Measurements from ENCODE around the gene RREB1.

RREB1 gene

DNA sequence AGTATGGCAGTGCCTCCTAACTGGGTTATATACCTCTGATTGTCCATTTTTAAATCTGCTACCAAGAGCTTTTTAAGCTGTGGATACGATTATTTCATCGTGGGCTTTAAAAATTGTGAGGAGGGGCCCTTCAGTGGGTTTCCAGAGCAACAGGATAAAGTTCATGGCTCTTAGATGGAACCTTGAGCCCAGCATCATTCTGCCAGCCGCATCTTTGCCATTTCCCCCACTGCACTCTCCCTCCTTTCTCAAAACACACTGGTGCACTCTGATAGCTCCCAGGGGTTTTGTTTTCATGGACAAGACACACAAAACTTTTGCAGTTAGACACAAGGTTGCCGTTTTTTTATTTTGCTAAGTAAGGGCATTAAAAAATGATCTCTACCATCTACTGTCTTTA, 54.1 kb downstream of the RREB1 start:
- no peak overlapping the region for H3K27ac ChIP-seq
- no peaks in the 10 kb centered on the region for H3K27me3 ChIP-seq (replicated peaks)

DNA sequence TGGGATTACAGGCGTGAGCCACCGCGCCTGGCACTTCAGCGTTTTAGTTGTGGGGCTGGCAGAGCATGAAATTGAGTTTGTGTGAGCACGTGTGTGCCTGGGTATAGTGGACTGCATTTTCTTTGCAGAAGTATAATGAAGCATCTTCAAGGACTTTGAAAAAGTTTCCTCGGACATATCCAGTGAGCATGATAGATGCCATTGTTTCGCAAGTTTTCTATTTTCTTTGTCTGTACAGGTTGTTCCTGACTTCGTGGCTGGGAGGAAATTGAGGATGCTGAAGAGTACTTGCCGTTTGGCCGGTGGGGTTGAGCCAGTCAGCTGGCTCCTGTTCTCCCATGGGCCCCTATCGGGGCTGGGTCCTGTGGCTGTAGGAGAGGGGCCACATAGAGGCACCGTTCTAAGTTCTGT, 55.9 kb downstream of the RREB1 start:
- TF ChIP-seq, protein P1, sequence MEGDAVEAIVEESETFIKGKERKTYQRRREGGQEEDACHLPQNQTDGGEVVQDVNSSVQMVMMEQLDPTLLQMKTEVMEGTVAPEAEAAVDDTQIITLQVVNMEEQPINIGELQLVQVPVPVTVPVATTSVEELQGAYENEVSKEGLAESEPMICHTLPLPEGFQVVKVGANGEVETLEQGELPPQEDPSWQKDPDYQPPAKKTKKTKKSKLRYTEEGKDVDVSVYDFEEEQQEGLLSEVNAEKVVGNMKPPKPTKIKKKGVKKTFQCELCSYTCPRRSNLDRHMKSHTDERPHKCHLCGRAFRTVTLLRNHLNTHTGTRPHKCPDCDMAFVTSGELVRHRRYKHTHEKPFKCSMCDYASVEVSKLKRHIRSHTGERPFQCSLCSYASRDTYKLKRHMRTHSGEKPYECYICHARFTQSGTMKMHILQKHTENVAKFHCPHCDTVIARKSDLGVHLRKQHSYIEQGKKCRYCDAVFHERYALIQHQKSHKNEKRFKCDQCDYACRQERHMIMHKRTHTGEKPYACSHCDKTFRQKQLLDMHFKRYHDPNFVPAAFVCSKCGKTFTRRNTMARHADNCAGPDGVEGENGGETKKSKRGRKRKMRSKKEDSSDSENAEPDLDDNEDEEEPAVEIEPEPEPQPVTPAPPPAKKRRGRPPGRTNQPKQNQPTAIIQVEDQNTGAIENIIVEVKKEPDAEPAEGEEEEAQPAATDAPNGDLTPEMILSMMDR (IDR thresholded peaks at IDR 0.05; ENCODE audit: low read depth, low read length, missing control alignments), result no peak
- in situ Hi-C loops (cut with HindIII; ENCODE audit: low pct_ligation_motif_present, low sequenced_read_pairs), result no loop called here
- H3K27ac ChIP-seq, result no peak overlapping the region

More for the DNA sequence above, 54.1 kb downstream of the RREB1 start:
- Histone ChIP-seq H3K4me3 (ENCODE audit: low read depth, low read length) (no peak overlapping the region), H3K36me3 (replicated peaks) (no peaks in the 10 kb centered on the region)
- no peak for DNase-seq
- in situ Hi-C loops (cut with HindIII; ENCODE audit: low pct_ligation_motif_present, low sequenced_read_pairs), result no loop called here
- TF ChIP-seq, protein P1 (IDR thresholded peaks at IDR 0.05; ENCODE audit: low read depth, low read length, missing control alignments), result no peak

DNA sequence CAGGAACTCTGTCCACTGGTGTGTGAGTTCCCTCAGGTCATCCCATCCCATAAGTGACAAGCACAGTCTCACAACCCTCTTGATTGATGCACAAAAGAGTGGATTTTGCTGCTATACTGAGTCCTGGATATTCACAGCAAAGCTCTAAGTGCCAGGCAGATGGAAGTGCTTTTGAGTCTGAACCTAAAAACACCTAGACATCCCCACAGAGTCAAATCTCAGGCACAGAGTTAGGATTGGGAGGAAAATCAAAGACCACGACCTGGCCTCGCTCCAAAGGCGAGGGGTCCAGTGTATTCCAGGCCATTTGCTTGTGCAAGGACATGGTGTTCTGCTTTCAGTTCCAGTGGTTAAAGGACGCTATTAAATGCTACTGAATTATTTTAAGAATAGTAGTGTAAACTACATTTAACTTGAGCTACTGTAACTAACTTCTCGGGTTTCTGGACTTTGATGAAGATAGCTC, 56.8 kb downstream of the RREB1 start:
- Histone ChIP-seq H3K27ac (no peak overlapping the region), H3K4me3 (ENCODE audit: low read depth, low read length) (no peak overlapping the region), H3K27me3 (replicated peaks) (no peaks in the 10 kb centered on the region), H3K36me3 (replicated peaks) (no peaks in the 10 kb centered on the region)
- DNase-seq, result no peak
- TF ChIP-seq, protein P1 (IDR thresholded peaks at IDR 0.05; ENCODE audit: low read depth, low read length, missing control alignments), result no peak
- in situ Hi-C loops (cut with HindIII; ENCODE audit: low pct_ligation_motif_present, low sequenced_read_pairs), result no loop called here

More for the DNA sequence above, 55.9 kb downstream of the RREB1 start:
- Histone ChIP-seq H3K36me3 (replicated peaks) (no peaks in the 10 kb centered on the region), H3K27me3 (replicated peaks) (no peaks in the 10 kb centered on the region), H3K4me3 (ENCODE audit: low read depth, low read length) (no peak overlapping the region)
- no peak for DNase-seq

DNA sequence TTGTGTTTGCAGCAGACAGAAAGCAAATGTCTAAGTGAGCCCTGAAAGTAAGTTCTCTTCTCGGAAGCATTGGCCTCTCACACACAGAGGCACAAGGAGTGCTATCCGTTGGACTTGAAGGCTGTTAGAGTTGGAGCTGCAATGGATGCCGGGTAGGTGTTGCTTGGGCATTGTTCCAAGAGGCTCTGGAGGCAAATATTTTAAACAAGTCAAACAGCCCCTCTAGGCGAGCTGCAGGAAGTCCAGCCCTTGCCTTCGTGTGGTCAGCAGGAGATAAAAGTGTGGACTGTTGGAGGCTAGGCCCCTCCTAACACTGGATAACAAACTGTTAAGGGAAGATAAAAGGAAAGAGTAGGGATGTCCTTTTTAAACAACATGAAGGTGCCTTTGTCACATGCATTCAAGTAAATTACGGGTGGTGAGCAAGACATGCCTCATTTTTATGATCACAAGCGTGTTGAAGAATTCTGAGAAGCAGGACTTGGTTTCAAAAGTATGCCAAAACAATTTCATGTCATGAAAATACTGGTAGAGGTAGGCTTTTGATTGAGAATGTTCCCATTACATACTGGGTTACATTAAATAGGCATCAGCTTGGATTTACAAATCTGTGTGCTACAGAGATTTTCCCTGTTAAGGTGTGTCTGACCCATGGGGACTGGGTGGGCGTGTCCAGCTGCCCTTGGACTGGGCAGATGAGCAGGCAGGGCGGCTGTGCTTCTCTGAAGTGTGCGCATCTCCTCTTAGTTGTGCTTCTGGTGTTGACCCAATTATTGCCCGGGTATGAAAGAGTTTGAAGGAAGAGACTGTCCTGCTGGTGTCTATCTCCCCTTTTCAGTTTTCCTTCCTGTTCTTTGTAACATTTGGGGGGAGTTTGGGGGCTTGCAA, 57.5 kb downstream of the RREB1 start:
- DNase-seq, result no peak
- no peak overlapping the region for H3K4me3 ChIP-seq (ENCODE audit: low read depth, low read length)
- no peaks in the 10 kb centered on the region for H3K36me3 ChIP-seq (replicated peaks)
- H3K27me3 ChIP-seq (replicated peaks), result no peaks in the 10 kb centered on the region
- in situ Hi-C loops (cut with HindIII; ENCODE audit: low pct_ligation_motif_present, low sequenced_read_pairs), result no loop called here
- TF ChIP-seq, protein P1 (IDR thresholded peaks at IDR 0.05; ENCODE audit: low read depth, low read length, missing control alignments), result no peak
- H3K27ac ChIP-seq, result peak overlapping the region; percentile 48

DNA sequence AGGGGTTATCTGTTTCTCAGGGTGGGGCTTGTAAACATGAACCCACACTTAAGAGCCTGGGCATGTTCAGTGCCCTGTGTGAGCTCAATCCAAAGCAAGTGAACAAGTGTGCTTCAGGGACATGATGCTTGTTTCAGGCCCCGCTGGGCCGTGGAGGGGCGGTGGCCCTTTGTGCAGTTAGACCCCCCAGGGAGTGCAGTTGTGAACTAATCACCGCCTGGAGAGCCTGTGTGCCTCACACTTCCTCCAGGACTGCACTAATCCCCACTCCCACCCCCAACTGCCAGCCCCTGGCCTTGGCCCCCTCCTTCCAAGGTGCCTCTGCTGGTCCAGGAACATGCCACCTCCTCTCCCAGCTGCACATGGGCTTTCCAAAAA, 58.1 kb downstream of the RREB1 start:
- Histone ChIP-seq H3K27ac (peak overlapping the region; percentile 48), H3K36me3 (replicated peaks) (no peaks in the 10 kb centered on the region), H3K27me3 (replicated peaks) (no peaks in the 10 kb centered on the region), H3K4me3 (ENCODE audit: low read depth, low read length) (no peak overlapping the region)
- in situ Hi-C loops (cut with HindIII; ENCODE audit: low pct_ligation_motif_present, low sequenced_read_pairs), result no loop called here
- no peak for DNase-seq
- TF ChIP-seq, protein P1 (IDR thresholded peaks at IDR 0.05; ENCODE audit: low read depth, low read length, missing control alignments), result no peak
